Neutrophil (primary cell): ENCODE measurements around the gene CLK1.

Experiments
- H3K27ac ChIP-seq: fragments of 200-600 bp; sonication (generic); 2 replicates; pipeline ENCODE4 v1.5.1; 2016; ENCODE audit warnings: mild to moderate bottlenecking, moderate library complexity
- H3K27me3 ChIP-seq: fragments of 200-600 bp; sonication (generic); 2 replicates; pipeline ENCODE4 v1.6.0; 2016; ENCODE audit warnings: mild to moderate bottlenecking
- H3K36me3 ChIP-seq: fragments of 200-600 bp; sonication (generic); 2 replicates; pipeline ENCODE4 v1.5.1; 2017
- H3K4me1 ChIP-seq, 2 experiments: fragments of 200-600 bp in 1 of 2; sonication (generic) in 1 of 2; 1 replicate in 1 of 2; 2 replicates in 1 of 2; pipeline versions ENCODE4 v1.5.1 to v1.6.1; 2013 to 2016; ENCODE audit warnings: low read depth in 1 of 2, low read length in 1 of 2, mild to moderate bottlenecking in 1 of 2, moderate library complexity in 1 of 2; ENCODE audit not compliant: control insufficient read depth in 1 of 2, insufficient read depth in 1 of 2
- H3K4me3 ChIP-seq, 2 experiments: fragments of 200-600 bp in 1 of 2; sonication (generic) in 1 of 2; 1 replicate in 1 of 2; 2 replicates in 1 of 2; pipeline ENCODE4 v1.5.1; 2013 to 2016; ENCODE audit warnings: low read depth in 1 of 2, low read length in 1 of 2, mild to moderate bottlenecking in 1 of 2, moderate library complexity in 1 of 2
- H3K9me3 ChIP-seq: fragments of 200-600 bp; sonication (generic); 2 replicates; pipeline ENCODE4 v1.5.1; 2016
- CTCF ChIP-seq: fragments of 200-600 bp; sonication (generic); IDR thresholded peaks from 2 replicates; pipeline ENCODE4 v1.5.1; 2016; ENCODE audit warnings: antibody characterized with exemption

CLK1 gene

GRCh38 chr2:200864176-200865034, at the start of gene CLK1:
CLK1 (minus strand) TSS chr2:200864658; CDS start chr2:200861862, 2,796 bp downstream.
- Histone ChIP-seq H3K9me3 (no peaks in the 10 kb centered on the region), H3K4me3 (peak within 1 kb of the TSS; percentile 87 to 92), H3K27ac (peak within 1 kb of the TSS; percentile 99), H3K27me3 (no peaks in the 10 kb centered on the region), H3K4me1 (peaks cover 57 to 62% of the 10 kb centered on the region in 2 experiments), H3K36me3 (peaks cover 21% of the 10 kb centered on the region)
- TF ChIP-seq CTCF: no peak

- H3K9me3 ChIP-seq: no peaks in the 10 kb centered on the region
Observed at GRCh38 chr2:200913654-200914053, 49.2 kb upstream of the CLK1 start.

GRCh38 chr2:200909958-200910357, 45.5 kb upstream of the CLK1 start:
- H3K4me1 ChIP-seq: no peaks in the 10 kb centered on the region
- no peak overlapping the region for H3K27ac ChIP-seq
- no peaks in the 10 kb centered on the region for H3K9me3 ChIP-seq
- H3K27me3 ChIP-seq: no peaks in the 10 kb centered on the region
- TF ChIP-seq CTCF: no peak
- no peak overlapping the region for H3K4me3 ChIP-seq
- H3K36me3 ChIP-seq: peaks cover 50% of the 10 kb centered on the region

More at GRCh38 chr2:200913654-200914053, 49.2 kb upstream of the CLK1 start:
- H3K27me3 ChIP-seq: no peaks in the 10 kb centered on the region
- H3K4me3 ChIP-seq: no peak overlapping the region
- no peak overlapping the region for H3K27ac ChIP-seq
- no peak for TF ChIP-seq CTCF
- H3K36me3 ChIP-seq: peaks cover 81% of the 10 kb centered on the region
- no peaks in the 10 kb centered on the region for H3K4me1 ChIP-seq

GRCh38 chr2:200905618-200906296, 41.3 kb upstream of the CLK1 start:
- Histone ChIP-seq H3K36me3 (peaks cover 14% of the 10 kb centered on the region), H3K27ac (no peak overlapping the region), H3K9me3 (no peaks in the 10 kb centered on the region), H3K4me1 (no peaks in the 10 kb centered on the region), H3K27me3 (no peaks in the 10 kb centered on the region), H3K4me3 (no peak overlapping the region)
- peak; percentile 60 for TF ChIP-seq CTCF

GRCh38 chr2:200901459-200902072, 37.1 kb upstream of the CLK1 start:
- H3K4me1 ChIP-seq: no peaks in the 10 kb centered on the region
- no peak overlapping the region for H3K4me3 ChIP-seq
- no peaks in the 10 kb centered on the region for H3K27me3 ChIP-seq
- H3K36me3 ChIP-seq: peaks cover 32% of the 10 kb centered on the region
- H3K27ac ChIP-seq: no peak overlapping the region
- no peaks in the 10 kb centered on the region for H3K9me3 ChIP-seq
- TF ChIP-seq CTCF: peak; percentile 78
